GM10266 (cell line): ENCODE measurements around the gene GH2.

Source experiments
- DNase-seq: peaks from one replicate; pipeline ENCODE4 v3.0.0; 2012; ENCODE audit errors: extremely low spot score
- CTCF ChIP-seq: IDR thresholded peaks from 2 replicates; pipeline ENCODE4 v1.5.1; 2012; ENCODE audit warnings: mild to moderate bottlenecking, low read depth; ENCODE audit not compliant: control insufficient read depth, insufficient read depth; ENCODE audit errors: missing control alignments

Gene GH2

GRCh38 chr17:63850401-63850800 is 31.3 kb downstream of the GH2 start:
- TF ChIP-seq CTCF: no peak
- DNase-seq: no peak

GRCh38 chr17:63848834-63849689 is 32.7 kb downstream of the GH2 start:
- DNase-seq: peak; percentile 96
- TF ChIP-seq CTCF: peak; percentile 90

GRCh38 chr17:63847525-63848249 is 34.1 kb downstream of the GH2 start:
- no peak for TF ChIP-seq CTCF
- DNase-seq: no peak

- DNase-seq: no peak
- TF ChIP-seq CTCF: no peak
These were observed 36.2 kb downstream of the GH2 start for GRCh38 chr17:63845509-63845908.

- no peak for TF ChIP-seq CTCF
- DNase-seq: no peak
These were observed 37.6 kb downstream of the GH2 start for GRCh38 chr17:63843910-63844677.

- peak; percentile 63 for DNase-seq
These were observed 38.3 kb downstream of the GH2 start for GRCh38 chr17:63843387-63843888.

DNA sequence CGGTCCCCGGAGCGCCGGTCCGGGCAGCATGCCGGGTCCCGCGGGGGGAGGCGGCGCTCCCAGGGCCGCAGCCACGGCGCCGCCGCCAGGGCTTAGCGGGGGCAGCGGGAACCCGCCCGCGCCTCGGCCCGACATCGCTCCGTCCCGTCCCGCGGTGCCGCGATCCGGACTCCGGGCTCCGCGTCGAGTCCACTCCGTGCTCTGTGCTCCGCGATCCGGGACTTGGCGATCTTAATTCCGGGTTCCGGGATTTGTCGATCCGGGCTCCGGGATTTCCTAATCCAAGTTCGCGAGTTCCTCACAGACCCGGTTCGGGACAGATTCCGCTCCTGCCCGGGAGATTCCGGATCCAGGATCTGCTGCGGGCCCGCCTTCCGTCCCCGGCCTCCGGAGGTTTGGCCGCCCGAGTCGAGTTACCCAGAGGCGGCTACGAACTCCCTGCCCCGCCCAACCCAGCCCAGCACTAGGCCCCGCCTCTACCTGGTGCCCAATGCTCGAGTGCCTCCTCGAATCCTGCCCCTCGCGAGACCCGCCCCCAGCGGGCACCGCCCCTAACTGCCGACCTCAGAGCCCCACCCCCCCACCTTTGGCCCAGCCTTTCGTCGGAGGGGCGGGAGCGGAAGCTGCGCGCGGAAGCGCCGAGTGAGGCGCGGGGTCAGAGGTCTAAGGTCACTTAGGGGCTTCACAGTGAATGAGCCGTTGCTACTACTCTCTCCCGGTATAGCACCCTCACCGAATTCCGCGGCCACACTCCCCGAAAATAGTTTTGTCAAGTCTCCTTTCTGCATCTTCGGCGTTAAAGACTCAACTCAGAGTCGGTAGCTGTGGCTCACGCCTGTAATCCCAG is 39.0 kb downstream of the GH2 start, which contains the start of gene SMARCD2:
Gene SMARCD2 (minus strand): TSS at position 146 of the 847 bp plus-strand sequence. CDS start 11 bp downstream, at position 135.
- TF ChIP-seq CTCF: no peak
- DNase-seq: peak; percentile 98
